Gastroesophageal sphincter (tissue), 4 donors: Measurements from ENCODE around the gene SULT1C4. TPM values are rescaled to one million over a fixed set of nuclear protein-coding genes. Genes with fewer than 3 reads are reported as not detected.
A peak's percentile ranks its signal among the peaks of the same experiment; 100 is the strongest.

Experiments used
- ATAC-seq: fragments of 150-250 bp; one replicate; pipeline ENCODE4 v1.9.1; 2016; ENCODE audit warnings: mild to moderate bottlenecking, moderate library complexity
- H3K27ac ChIP-seq, 4 donors: fragments of 200-600 bp; sonication (generic) in 3 of 4; 1 replicate in 3 of 4; 2 replicates in 1 of 4; pipeline ENCODE4 v1.5.1; 2016 to 2019
- H3K27me3 ChIP-seq: fragments of 200-600 bp; sonication (generic); one replicate; pipeline ENCODE4 v1.5.1; 2019
- H3K36me3 ChIP-seq, 2 donors: fragments of 200-600 bp; sonication (generic); one replicate each; pipeline ENCODE4 v1.5.1; 2019; ENCODE audit warnings: control low read depth in 1 of 2
- H3K4me1 ChIP-seq, 3 donors: fragments of 200-600 bp; sonication (generic); 1 replicate in 2 of 3; 2 replicates in 1 of 3; pipeline ENCODE4 v1.5.1; 2016 to 2019; ENCODE audit warnings: control low read depth in 2 of 3
- H3K4me3 ChIP-seq, 2 donors: fragments of 200-600 bp; sonication (generic); one replicate each; pipeline ENCODE4 v1.5.1; 2019; ENCODE audit warnings: mild to moderate bottlenecking in 1 of 2, moderate library complexity in 1 of 2
- H3K9me3 ChIP-seq, 3 donors: fragments of 200-600 bp; sonication (generic); one replicate each; pipeline ENCODE4 v1.5.1; 2017 to 2019; ENCODE audit warnings: control low read depth in 2 of 3
- EP300 ChIP-seq: sonication (generic); formaldehyde crosslinking; IDR thresholded peaks from one replicate; pipeline ENCODE4 v1.6.1; 2017; ENCODE audit warnings: antibody characterized with exemption, mild to moderate bottlenecking
- POLR2A ChIP-seq, 2 donors: fragments of 450-650 bp; IDR thresholded peaks; one replicate each; pipeline ENCODE4 v1.6.1; 2017; ENCODE audit warnings: antibody characterized with exemption in 2 of 2, mild to moderate bottlenecking in 2 of 2, moderate library complexity in 1 of 2
- POLR2AphosphoS5 ChIP-seq: sonication (generic); formaldehyde crosslinking; IDR thresholded peaks from one replicate; pipeline ENCODE4 v1.6.1; 2017; ENCODE audit warnings: antibody characterized with exemption
- WGBS, 2 donors: methylation state at CpG; one replicate each; pipeline ENCODE4 v1.1.5; 2018; ENCODE audit warnings: low coverage in 1 of 2; 5-methylcytosine and 5-hydroxymethylcytosine counted together
- total RNA-seq, 4 donors: library from RNA; depleted of rRNA; stranded (reverse); fragments of >200 nt; gene quantifications; one replicate each; pipeline ENCODE4 v1.1.0, GENCODE V29; 2016
- TF ChIP-seq, protein P1 (sequence below), 4 experiments: fragments of 200-600 bp in 2 of 4; fragments of 450-650 bp in 2 of 4; sonication (generic) in 1 of 4; IDR thresholded peaks; one replicate each; pipeline ENCODE4 v1.5.1; 2017 to 2019; ENCODE audit warnings: antibody characterized with exemption in 4 of 4, mild to moderate bottlenecking in 2 of 4, moderate library complexity in 2 of 4

The SULT1C4 gene
- 1 to 10 TPM; 2.3 to 8.1 (median 5.9) TPM for total RNA-seq

DNA sequence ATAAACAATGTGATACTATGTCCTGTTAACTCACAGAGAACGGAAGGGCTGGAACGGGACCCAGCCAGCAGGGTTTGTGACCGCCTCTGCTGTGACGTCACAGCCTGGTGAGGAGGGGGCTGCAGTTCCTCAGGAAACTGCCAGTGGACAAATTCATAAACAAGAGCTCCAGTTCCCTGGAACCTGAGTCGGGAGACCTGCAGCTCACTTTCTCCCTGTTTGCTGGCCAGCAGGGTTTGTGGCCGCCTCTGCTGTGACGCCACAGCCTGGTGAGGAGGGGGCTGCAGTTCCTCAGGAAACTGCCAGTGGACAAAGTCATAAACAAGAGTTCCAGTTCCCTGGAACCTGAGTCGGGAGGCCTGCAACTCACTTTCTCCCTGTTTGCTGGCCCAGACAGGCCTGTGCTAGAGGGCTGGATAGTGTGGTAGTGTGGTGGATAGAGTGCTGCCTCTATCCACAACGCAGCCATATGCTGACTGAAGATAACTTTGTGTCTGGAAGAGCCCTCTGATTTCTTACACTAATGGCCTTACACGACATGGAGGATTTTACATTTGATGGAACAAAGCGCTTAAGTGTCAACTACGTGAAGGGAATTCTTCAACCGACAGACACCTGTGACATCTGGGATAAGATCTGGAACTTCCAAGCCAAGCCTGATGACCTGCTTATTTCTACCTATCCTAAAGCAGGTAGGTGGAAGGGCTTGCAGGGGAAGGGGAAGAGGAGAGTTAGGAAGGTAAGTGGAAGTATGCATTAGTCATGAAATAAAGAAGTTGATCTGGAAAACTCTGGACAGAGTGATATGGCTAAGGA, at the start of gene SULT1C4:
SULT1C4 (plus strand) TSS at position 140 of the 816 bp plus-strand sequence; CDS start at position 524, 384 bp downstream.
- Histone ChIP-seq H3K27ac (peak within 1 kb of the TSS in 3 of 4 donors; percentile 70 to 79 (median 70)), H3K4me3 (peak within 1 kb of the TSS; percentile 22 to 47), H3K4me1 (peaks cover 0 to 8% (median 0%) of the 10 kb centered on the region in 3 donors), H3K36me3 (no peaks in the 10 kb centered on the region), H3K9me3 (no peaks in the 10 kb centered on the region), H3K27me3 (no peaks in the 10 kb centered on the region)
- peak; percentile 50 for ATAC-seq
- 10 to 23% methylated on average over 4 to 7 of the region's 13 CpGs for WGBS, 2 donors
- TF ChIP-seq POLR2AphosphoS5 (no peak), POLR2A (IDR thresholded peaks at IDR 0.05) (peak; percentile 15 to 19), EP300 (no peak)

DNA sequence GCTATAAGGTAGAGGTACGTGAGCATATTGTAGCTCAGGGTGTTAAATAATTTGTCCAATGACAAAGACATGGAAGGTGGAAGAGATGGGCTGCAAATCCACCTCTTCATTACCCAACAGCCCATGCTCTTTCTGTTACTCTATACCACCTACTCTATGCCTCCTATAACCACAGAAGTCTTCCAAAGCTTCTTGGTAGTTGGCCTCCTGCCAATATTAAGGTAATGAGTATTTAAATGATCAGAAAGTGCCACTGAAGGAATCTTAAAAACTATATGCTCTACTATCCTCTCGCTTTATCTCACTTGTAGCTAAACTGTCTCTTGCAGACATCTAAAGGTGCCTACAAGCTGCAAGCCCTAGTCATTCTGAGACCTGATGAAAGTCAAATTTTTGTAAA, 48.0 kb upstream of the SULT1C4 start:
- H3K4me3 ChIP-seq, result no peak overlapping the region
- H3K36me3 ChIP-seq, result no peaks in the 10 kb centered on the region
- no peak for ATAC-seq
- no peaks in the 10 kb centered on the region for H3K9me3 ChIP-seq
- no peak overlapping the region for H3K27ac ChIP-seq
- no peaks in the 10 kb centered on the region for H3K4me1 ChIP-seq
- 86 to 100% methylated on average over 2 of the region's 2 CpGs for WGBS, 2 donors
- TF ChIP-seq POLR2AphosphoS5, result no peak
- TF ChIP-seq EP300, result no peak
- TF ChIP-seq, protein P1, sequence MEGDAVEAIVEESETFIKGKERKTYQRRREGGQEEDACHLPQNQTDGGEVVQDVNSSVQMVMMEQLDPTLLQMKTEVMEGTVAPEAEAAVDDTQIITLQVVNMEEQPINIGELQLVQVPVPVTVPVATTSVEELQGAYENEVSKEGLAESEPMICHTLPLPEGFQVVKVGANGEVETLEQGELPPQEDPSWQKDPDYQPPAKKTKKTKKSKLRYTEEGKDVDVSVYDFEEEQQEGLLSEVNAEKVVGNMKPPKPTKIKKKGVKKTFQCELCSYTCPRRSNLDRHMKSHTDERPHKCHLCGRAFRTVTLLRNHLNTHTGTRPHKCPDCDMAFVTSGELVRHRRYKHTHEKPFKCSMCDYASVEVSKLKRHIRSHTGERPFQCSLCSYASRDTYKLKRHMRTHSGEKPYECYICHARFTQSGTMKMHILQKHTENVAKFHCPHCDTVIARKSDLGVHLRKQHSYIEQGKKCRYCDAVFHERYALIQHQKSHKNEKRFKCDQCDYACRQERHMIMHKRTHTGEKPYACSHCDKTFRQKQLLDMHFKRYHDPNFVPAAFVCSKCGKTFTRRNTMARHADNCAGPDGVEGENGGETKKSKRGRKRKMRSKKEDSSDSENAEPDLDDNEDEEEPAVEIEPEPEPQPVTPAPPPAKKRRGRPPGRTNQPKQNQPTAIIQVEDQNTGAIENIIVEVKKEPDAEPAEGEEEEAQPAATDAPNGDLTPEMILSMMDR (IDR thresholded peaks at IDR 0.05), result no peak
- no peak for TF ChIP-seq POLR2A (IDR thresholded peaks at IDR 0.05)
- H3K27me3 ChIP-seq, result no peaks in the 10 kb centered on the region

DNA sequence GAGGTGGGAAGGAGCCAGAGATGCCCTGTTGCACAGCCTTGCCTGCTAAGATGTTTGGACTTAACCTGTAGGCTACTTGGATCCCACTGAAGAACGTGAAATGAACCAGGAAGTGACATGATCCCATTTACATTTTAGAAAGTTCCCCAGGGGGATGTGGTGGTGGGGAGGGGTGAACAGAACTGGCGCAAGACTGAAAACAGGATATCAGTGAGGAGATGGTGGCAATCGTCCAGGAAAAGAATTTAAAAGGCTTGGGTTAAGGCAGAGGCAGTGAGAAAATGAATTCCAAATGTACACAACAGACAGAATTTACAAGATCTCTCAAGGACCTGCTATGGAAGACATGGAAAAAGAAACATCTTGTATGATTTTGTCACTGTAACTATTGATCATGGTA, 46.8 kb upstream of the SULT1C4 start:
- ATAC-seq, result no peak
- H3K4me3 ChIP-seq, result no peak overlapping the region
- WGBS, 2 donors, result 18 to 47% methylated on average over 3 of the region's 3 CpGs
- H3K36me3 ChIP-seq, result no peaks in the 10 kb centered on the region
- no peak overlapping the region for H3K27ac ChIP-seq
- no peaks in the 10 kb centered on the region for H3K9me3 ChIP-seq
- H3K4me1 ChIP-seq, result no peaks in the 10 kb centered on the region
- H3K27me3 ChIP-seq, result no peaks in the 10 kb centered on the region
- TF ChIP-seq EP300, result no peak
- no peak for TF ChIP-seq POLR2AphosphoS5
- TF ChIP-seq, protein P1 (IDR thresholded peaks at IDR 0.05), result no peak
- TF ChIP-seq POLR2A (IDR thresholded peaks at IDR 0.05), result no peak

DNA sequence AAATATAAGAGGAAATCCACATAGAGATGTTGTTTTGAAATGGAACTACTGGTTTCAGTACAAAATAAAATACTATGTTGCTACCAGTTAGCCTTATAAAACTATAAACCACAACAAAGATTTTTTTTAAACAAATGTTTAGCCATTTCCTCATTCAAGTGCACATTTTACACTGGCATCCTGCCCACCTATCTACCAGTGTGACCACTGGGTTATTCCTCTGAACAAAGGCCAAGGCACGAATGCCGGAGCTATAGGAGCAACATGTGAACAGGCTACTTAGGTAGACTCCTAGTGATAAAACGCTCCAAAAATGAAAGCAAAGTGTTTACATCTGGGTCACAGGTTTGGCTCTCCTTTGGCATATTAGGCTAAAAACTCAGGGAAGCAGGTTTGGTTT, 31.8 kb upstream of the SULT1C4 start:
- Histone ChIP-seq H3K4me1 (no peaks in the 10 kb centered on the region), H3K9me3 (no peaks in the 10 kb centered on the region), H3K4me3 (no peak overlapping the region), H3K36me3 (no peaks in the 10 kb centered on the region), H3K27ac (no peak overlapping the region), H3K27me3 (no peaks in the 10 kb centered on the region)
- WGBS, 2 donors, result 73 to 100% methylated on average over 1 to 2 of the region's 3 CpGs
- TF ChIP-seq POLR2AphosphoS5 (no peak), EP300 (no peak), POLR2A (IDR thresholded peaks at IDR 0.05) (no peak)
- TF ChIP-seq, protein P1 (IDR thresholded peaks at IDR 0.05), result no peak
- ATAC-seq, result no peak

DNA sequence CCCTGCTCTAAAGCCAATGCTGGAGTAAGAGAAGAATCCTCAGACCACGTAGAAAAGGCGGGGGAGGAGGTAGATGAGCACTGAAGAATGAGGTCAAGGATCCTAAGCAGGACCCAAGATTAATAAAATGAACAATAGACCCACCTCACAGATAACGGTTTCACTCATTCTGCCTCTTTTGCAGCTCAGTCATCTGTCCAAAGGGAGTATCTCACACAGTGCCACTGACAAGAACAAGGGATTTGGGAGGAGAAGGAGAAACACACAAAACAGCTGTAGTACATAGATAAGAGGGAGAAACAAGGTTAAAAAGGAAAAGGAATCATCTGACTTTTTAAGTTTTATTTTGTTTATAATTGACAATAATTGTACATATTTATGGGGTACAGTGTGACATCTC, 30.9 kb upstream of the SULT1C4 start:
- no peak for ATAC-seq
- H3K36me3 ChIP-seq, result no peaks in the 10 kb centered on the region
- no peak for TF ChIP-seq POLR2A (IDR thresholded peaks at IDR 0.05)
- TF ChIP-seq EP300, result no peak
- TF ChIP-seq, protein P1 (IDR thresholded peaks at IDR 0.05), result no peak
- no peaks in the 10 kb centered on the region for H3K9me3 ChIP-seq
- no peak overlapping the region for H3K27ac ChIP-seq
- no peaks in the 10 kb centered on the region for H3K4me1 ChIP-seq
- WGBS, 2 donors, result 65 to 100% methylated on average over 1 to 3 of the region's 3 CpGs
- no peaks in the 10 kb centered on the region for H3K27me3 ChIP-seq
- no peak overlapping the region for H3K4me3 ChIP-seq
